Medulla oblongata (tissue), 1 donor: ENCODE measurements around the gene TNFRSF11A.

Experiments
- DNase-seq: peaks from one replicate; pipeline ENCODE4 v3.0.0-alpha.2; 2015; ENCODE audit errors: extremely low spot score

Gene TNFRSF11A

GRCh38 chr18:62324917-62325805 is at the start of gene TNFRSF11A:
TNFRSF11A (plus strand) TSS chr18:62325310; CDS start chr18:62325353, 43 bp downstream.
- no peak for DNase-seq

GRCh38 chr18:62277045-62277444 is 48.1 kb upstream of the TNFRSF11A start:
- DNase-seq = no peak

GRCh38 chr18:62279561-62279960 is 45.5 kb upstream of the TNFRSF11A start:
- no peak for DNase-seq

- no peak for DNase-seq
These were observed 45.1 kb upstream of the TNFRSF11A start for GRCh38 chr18:62280058-62280457.

GRCh38 chr18:62280786-62281185 is 44.3 kb upstream of the TNFRSF11A start:
- DNase-seq = no peak

GRCh38 chr18:62281684-62282083 is 43.4 kb upstream of the TNFRSF11A start:
- DNase-seq = no peak

GRCh38 chr18:62282188-62282629 is 42.9 kb upstream of the TNFRSF11A start:
- no peak for DNase-seq

GRCh38 chr18:62284637-62285036 is 40.5 kb upstream of the TNFRSF11A start:
- no peak for DNase-seq

- DNase-seq = no peak
These were observed 39.8 kb upstream of the TNFRSF11A start for GRCh38 chr18:62285281-62285680.

- DNase-seq = peak; percentile 21
These were observed 37.1 kb upstream of the TNFRSF11A start for GRCh38 chr18:62287781-62288664.

GRCh38 chr18:62288665-62289008 is 36.5 kb upstream of the TNFRSF11A start:
- peak; percentile 41 for DNase-seq

- no peak for DNase-seq
These were observed 36.1 kb upstream of the TNFRSF11A start for GRCh38 chr18:62289047-62289446.

- no peak for DNase-seq
These were observed 31.0 kb upstream of the TNFRSF11A start for GRCh38 chr18:62294073-62294472.

- DNase-seq = no peak
These were observed 24.6 kb upstream of the TNFRSF11A start for GRCh38 chr18:62300359-62300963.

GRCh38 chr18:62301322-62301721 is 23.8 kb upstream of the TNFRSF11A start:
- no peak for DNase-seq

GRCh38 chr18:62312851-62313250 is 12.3 kb upstream of the TNFRSF11A start:
- DNase-seq = no peak

GRCh38 chr18:62318228-62319180 is 6.6 kb upstream of the TNFRSF11A start:
- DNase-seq = no peak

- DNase-seq = no peak
These were observed 3.9 kb upstream of the TNFRSF11A start for GRCh38 chr18:62321201-62321600.

GRCh38 chr18:62323483-62324180 is 1.5 kb upstream of the TNFRSF11A start:
- DNase-seq = no peak

GRCh38 chr18:62324181-62324828 is 805 bp upstream of the TNFRSF11A start:
- DNase-seq = no peak
